Activated naive CD4-positive, alpha-beta T cell treated with anti-CD3 and anti-CD28 coated beads, Interleukin-2, amount 50 U/mL, for 16 hours (primary cell): ENCODE data around the gene SLC25A48.

Source experiments
- DNase-seq: peaks from one replicate; pipeline ENCODE4 v3.0.0-alpha.2; 2020

Gene SLC25A48

GRCh38 chr5:135859641-135860040, 25.2 kb downstream of the SLC25A48 start:
- DNase-seq: no peak

GRCh38 chr5:135861641-135862040, 27.2 kb downstream of the SLC25A48 start:
- DNase-seq: no peak

GRCh38 chr5:135862086-135862485, 27.6 kb downstream of the SLC25A48 start:
- no peak for DNase-seq

GRCh38 chr5:135862744-135863143, 28.3 kb downstream of the SLC25A48 start:
- no peak for DNase-seq

GRCh38 chr5:135864503-135865435, 30.3 kb downstream of the SLC25A48 start:
- no peak for DNase-seq

- DNase-seq: no peak
Measured at GRCh38 chr5:135866016-135866415, 31.6 kb downstream of the SLC25A48 start.

GRCh38 chr5:135867599-135867998, 33.1 kb downstream of the SLC25A48 start:
- no peak for DNase-seq

GRCh38 chr5:135868681-135869080, 34.2 kb downstream of the SLC25A48 start:
- DNase-seq: no peak

- no peak for DNase-seq
Measured at GRCh38 chr5:135869276-135869675, 34.8 kb downstream of the SLC25A48 start.

- DNase-seq: no peak
Measured at GRCh38 chr5:135869935-135870334, 35.5 kb downstream of the SLC25A48 start.

GRCh38 chr5:135871268-135871915, 36.9 kb downstream of the SLC25A48 start:
- DNase-seq: no peak

GRCh38 chr5:135873831-135874230, 39.4 kb downstream of the SLC25A48 start:
- no peak for DNase-seq

GRCh38 chr5:135874461-135874860, 40.0 kb downstream of the SLC25A48 start:
- no peak for DNase-seq

- no peak for DNase-seq
Measured at GRCh38 chr5:135875567-135875966, 41.1 kb downstream of the SLC25A48 start.

GRCh38 chr5:135876146-135876545, 41.7 kb downstream of the SLC25A48 start:
- DNase-seq: no peak

- DNase-seq: no peak
Measured at GRCh38 chr5:135877570-135878155, 43.2 kb downstream of the SLC25A48 start.

GRCh38 chr5:135878156-135878620, 43.7 kb downstream of the SLC25A48 start:
- DNase-seq: no peak

- DNase-seq: no peak
Measured at GRCh38 chr5:135879591-135879990, 45.1 kb downstream of the SLC25A48 start.

- DNase-seq: no peak
Measured at GRCh38 chr5:135880278-135880677, 45.8 kb downstream of the SLC25A48 start.

- no peak for DNase-seq
Measured at GRCh38 chr5:135880801-135881200, 46.3 kb downstream of the SLC25A48 start.

GRCh38 chr5:135881244-135881643, 46.8 kb downstream of the SLC25A48 start:
- no peak for DNase-seq

GRCh38 chr5:135881819-135882218, 47.4 kb downstream of the SLC25A48 start:
- no peak for DNase-seq

- DNase-seq: no peak
Measured at GRCh38 chr5:135883026-135883425, 48.6 kb downstream of the SLC25A48 start.

- no peak for DNase-seq
Measured at GRCh38 chr5:135883441-135883840, 49.0 kb downstream of the SLC25A48 start.
